K562 (cell line): Measurements from ENCODE around the gene PFN3. TPM values are rescaled to one million over a fixed set of nuclear protein-coding genes. Genes with fewer than 3 reads are reported as not detected.
A peak's percentile ranks its signal among the peaks of the same experiment; 100 is the strongest.

ENCODE experiments used
- DMBX1 ChIP-seq: fragments of 250-450 bp; sonication (Bioruptor Pico); IDR thresholded peaks from 2 replicates; pipeline ENCODE4 v1.8.0; 2022; ENCODE audit warnings: inconsistent platforms, mild to moderate bottlenecking, moderate library complexity, borderline replicate concordance
- HBP1 ChIP-seq: fragments of 450-650 bp; formaldehyde crosslinking; IDR thresholded peaks from 2 replicates; pipeline ENCODE4 v1.4.0; 2022; ENCODE audit warnings: missing genetic modification characterization
- MAFK ChIP-seq: IDR thresholded peaks from 2 replicates; pipeline ENCODE4 v1.6.1; 2011; ENCODE audit warnings: low read length, improper control_type of control experiment
- MTA3 ChIP-seq: fragments of 450-650 bp; formaldehyde crosslinking; IDR thresholded peaks from 2 replicates; pipeline ENCODE4 v1.6.1; 2017; ENCODE audit warnings: mild to moderate bottlenecking, borderline replicate concordance
- NEUROD1 ChIP-seq: fragments of 150-350 bp; IDR thresholded peaks from 2 replicates; pipeline ENCODE4 v1.6.1; 2014; ENCODE audit warnings: borderline replicate concordance, low read length, low read depth; ENCODE audit not compliant: partially characterized antibody
- NR2C2 ChIP-seq, 2 experiments: fragments of 200-800 bp in 1 of 2; sonication (Bioruptor generic) in 1 of 2; sonication (generic) in 1 of 2; formaldehyde crosslinking in 1 of 2; IDR thresholded peaks; 2 replicates each; pipeline versions ENCODE4 v1.6.1 to v1.8.0; 2016 to 2022; ENCODE audit warnings: mild to moderate bottlenecking in 1 of 2, missing compliant biosample characterization in 1 of 2, missing genetic modification characterization in 1 of 2, missing genetic modification reagents in 1 of 2
- PTBP1 ChIP-seq: fragments of 200-400 bp; formaldehyde crosslinking; IDR thresholded peaks from 2 replicates; pipeline ENCODE4 v1.6.1; 2017; ENCODE audit warnings: low read depth, low read length
- RCOR1 ChIP-seq, 2 experiments: IDR thresholded peaks; 2 replicates each; pipeline ENCODE4 v1.6.1; 2012; ENCODE audit warnings: low read depth in 2 of 2, low read length in 2 of 2, borderline replicate concordance in 1 of 2, improper control_type of control experiment in 1 of 2
- SMAD3 ChIP-seq: fragments of 450-650 bp; formaldehyde crosslinking; conservative IDR thresholded peaks from 2 replicates; pipeline ENCODE4 v1.4.0; 2020; ENCODE audit warnings: mild to moderate bottlenecking
- ZNF174 ChIP-seq: fragments of 250-450 bp; sonication (Bioruptor Pico); IDR thresholded peaks from 2 replicates; pipeline ENCODE4 v1.4.0; 2020; ENCODE audit warnings: mild to moderate bottlenecking
- ZNF444 ChIP-seq: fragments of 250-450 bp; sonication (Bioruptor Pico); IDR thresholded peaks from 2 replicates; pipeline ENCODE4 v1.4.0; 2020; ENCODE audit warnings: mild to moderate bottlenecking, moderate library complexity
- ZNF589 ChIP-seq: fragments of 200-800 bp; sonication (Bioruptor generic); IDR thresholded peaks from 2 replicates; pipeline ENCODE4 v1.6.1; 2016; ENCODE audit warnings: low read depth, missing genetic modification characterization, missing compliant biosample characterization
- polyA plus RNA-seq, 8 experiments: library from polyadenylated mRNA; depleted of rRNA in 4 of 8; stranded (reverse) in 5 of 8; unstranded in 3 of 8; fragments of >200 nt; fragmentation: Nextera tagmentation in 2 of 8; fragmentation: Illumina TruSeq in 1 of 8; extraction: Ambion mirVana in 2 of 8; extraction: Trizol in 1 of 8; gene quantifications; 2 replicates each; pipeline versions ENCODE4 v1.2.1 to v1.2.3, GENCODE V29; 2011 to 2014; ENCODE audit warnings: inconsistent platforms in 1 of 8, missing spikeins in 1 of 8
- total RNA-seq, 7 experiments: library from RNA; depleted of rRNA in 6 of 7; stranded (reverse); fragments of >200 nt in 6 of 7; fragmentation: Illumina TruSeq in 2 of 7; extraction: Trizol in 2 of 7; gene quantifications; 2 replicates each; pipeline versions ENCODE4 v1.2.1 to v1.2.3, GENCODE V29; 2011 to 2021; ENCODE audit warnings: low replicate concordance in 1 of 7
- TF ChIP-seq, protein P1 (sequence below), 2 experiments: fragments of 450-650 bp; IDR thresholded peaks; 2 replicates each; pipeline ENCODE4 v1.6.1; 2016; ENCODE audit warnings: mild to moderate bottlenecking in 2 of 2, borderline replicate concordance in 1 of 2, low read depth in 1 of 2, moderate library complexity in 1 of 2
- TF ChIP-seq, protein P2 (sequence below): fragments of 450-650 bp; formaldehyde crosslinking; IDR thresholded peaks from 2 replicates; pipeline ENCODE4 v1.4.0; 2020; ENCODE audit warnings: mild to moderate bottlenecking, mixed read lengths

The PFN3 gene
- total and polyA plus RNA-seq, 9 of the 15 experiments (the other 6 are each of a cell fraction or from before 2014, with no cell fraction given) = not detected

DNA sequence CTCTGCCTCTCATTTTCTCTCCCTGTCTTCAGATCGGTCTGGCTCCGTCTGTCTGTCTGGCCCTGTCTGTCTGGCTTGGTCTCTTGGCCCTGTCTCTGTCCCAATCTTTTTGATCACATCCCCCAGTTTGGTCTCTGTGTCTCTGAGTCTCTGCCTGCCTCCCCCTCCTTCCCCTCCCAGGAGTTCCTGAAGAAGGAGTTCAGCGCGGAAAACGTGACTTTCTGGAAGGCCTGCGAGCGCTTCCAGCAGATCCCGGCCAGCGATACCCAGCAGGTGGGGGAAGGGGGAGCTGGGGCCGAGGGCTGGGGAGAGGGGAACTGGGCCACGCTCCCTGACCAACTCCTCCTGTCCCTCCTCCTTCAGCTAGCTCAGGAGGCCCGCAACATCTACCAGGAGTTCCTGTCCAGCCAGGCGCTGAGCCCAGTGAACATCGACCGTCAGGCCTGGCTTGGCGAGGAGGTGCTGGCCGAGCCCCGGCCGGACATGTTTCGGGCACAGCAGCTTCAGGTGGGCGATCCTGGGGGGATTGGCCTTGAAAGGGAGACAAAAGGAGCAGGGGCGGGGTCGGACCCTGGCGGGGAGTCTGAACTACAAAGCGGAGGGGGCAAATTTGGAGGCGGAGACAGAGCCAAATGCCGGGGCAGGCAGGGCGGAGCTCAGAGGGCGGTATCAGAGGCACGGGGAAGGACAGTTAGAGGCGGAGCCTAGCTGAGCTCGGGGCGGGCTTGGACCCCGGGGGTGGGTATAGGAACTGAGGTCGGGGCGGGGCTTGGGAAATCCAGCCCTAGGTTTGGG is 33.7 kb downstream of the PFN3 start (continued):
- TF ChIP-seq, protein P1, sequence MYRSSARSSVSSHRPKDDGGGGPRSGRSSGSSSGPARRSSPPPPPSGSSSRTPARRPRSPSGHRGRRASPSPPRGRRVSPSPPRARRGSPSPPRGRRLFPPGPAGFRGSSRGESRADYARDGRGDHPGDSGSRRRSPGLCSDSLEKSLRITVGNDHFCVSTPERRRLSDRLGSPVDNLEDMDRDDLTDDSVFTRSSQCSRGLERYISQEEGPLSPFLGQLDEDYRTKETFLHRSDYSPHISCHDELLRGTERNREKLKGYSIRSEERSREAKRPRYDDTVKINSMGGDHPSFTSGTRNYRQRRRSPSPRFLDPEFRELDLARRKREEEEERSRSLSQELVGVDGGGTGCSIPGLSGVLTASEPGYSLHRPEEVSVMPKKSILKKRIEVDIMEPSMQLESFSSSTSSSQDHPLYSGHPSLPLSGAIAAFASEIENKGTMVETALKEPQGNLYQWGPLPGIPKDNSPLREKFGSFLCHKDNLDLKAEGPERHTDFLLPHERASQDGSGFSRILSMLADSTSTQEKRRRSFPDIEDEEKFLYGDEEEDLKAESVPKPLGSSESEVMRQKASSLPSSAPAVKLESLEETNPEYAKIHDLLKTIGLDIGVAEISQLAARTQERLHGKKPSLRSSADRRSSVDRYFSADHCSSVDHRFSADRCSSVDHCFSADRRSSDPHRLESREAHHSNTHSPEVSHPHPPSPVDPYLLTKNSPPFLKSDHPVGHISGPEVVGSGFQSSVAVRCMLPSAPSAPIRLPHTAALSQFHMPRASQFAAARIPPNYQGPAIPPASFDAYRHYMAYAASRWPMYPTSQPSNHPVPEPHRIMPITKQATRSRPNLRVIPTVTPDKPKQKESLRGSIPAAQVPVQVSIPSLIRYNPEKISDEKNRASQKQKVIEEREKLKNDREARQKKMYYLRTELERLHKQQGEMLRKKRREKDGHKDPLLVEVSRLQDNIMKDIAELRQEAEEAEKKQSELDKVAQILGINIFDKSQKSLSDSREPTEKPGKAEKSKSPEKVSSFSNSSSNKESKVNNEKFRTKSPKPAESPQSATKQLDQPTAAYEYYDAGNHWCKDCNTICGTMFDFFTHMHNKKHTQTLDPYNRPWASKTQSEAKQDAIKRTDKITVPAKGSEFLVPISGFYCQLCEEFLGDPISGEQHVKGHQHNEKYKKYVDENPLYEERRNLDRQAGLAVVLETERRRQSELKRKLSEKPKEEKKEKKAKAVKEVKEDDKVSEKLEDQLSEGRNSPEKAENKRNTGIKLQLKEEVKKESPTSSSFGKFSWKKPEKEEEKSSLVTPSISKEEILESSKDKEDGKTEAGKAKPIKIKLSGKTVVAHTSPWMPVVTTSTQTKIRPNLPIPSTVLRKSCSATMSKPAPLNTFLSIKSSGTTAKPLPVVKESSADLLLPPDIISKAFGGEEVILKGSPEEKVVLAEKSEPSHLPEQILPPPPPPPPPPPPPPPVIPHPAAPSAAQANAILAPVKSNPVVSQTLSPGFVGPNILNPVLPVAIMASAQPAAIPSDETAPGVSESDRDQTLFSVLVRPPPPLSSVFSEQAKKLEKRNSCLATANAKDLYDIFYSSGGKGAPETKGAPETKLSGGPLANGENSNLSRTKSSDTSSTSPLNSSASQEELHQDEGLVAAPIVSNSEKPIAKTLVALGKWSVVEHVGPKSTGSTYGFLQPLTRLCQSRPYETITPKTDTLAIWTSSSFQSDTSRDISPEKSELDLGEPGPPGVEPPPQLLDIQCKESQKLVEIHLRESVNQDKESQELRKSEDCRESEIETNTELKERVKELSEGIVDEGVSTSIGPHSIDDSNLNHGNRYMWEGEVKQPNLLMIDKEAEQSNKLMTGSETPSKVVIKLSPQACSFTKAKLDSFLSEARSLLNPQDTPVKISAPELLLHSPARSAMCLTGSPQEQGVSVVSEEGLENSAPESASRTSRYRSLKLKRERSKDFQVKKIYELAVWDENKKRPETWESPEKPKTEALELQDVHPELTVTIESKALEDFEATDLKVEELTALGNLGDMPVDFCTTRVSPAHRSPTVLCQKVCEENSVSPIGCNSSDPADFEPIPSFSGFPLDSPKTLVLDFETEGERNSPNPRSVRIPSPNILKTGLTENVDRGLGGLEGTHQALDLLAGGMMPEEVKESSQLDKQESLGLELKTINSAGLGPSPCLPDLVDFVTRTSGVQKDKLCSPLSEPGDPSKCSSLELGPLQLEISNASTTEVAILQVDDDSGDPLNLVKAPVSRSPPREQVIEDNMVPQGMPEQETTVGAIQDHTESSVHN (IDR thresholded peaks at IDR 0.05; ENCODE audit: borderline replicate concordance in 1 of 2, low read depth in 1 of 2) = peak in 1 of 2 experiments; percentile 27; a peak in 1 of 4 replicates
- no peak for TF ChIP-seq PTBP1
- TF ChIP-seq ZNF174 (CRISPR knock-in tag) = no peak
- TF ChIP-seq ZNF589 (CRISPR knock-in tag) = peak; percentile 15; the same call in 1 of the 2 replicates
- TF ChIP-seq NR2C2 (CRISPR knock-in tag; IDR thresholded peaks at IDR 0.05) = 0 out of 2 replicates have a peak, but pooled peaks have one; percentile 37
- TF ChIP-seq NR2C2 (tag; IDR thresholded peaks at IDR 0.05) = peak; percentile 56
- TF ChIP-seq, protein P2, sequence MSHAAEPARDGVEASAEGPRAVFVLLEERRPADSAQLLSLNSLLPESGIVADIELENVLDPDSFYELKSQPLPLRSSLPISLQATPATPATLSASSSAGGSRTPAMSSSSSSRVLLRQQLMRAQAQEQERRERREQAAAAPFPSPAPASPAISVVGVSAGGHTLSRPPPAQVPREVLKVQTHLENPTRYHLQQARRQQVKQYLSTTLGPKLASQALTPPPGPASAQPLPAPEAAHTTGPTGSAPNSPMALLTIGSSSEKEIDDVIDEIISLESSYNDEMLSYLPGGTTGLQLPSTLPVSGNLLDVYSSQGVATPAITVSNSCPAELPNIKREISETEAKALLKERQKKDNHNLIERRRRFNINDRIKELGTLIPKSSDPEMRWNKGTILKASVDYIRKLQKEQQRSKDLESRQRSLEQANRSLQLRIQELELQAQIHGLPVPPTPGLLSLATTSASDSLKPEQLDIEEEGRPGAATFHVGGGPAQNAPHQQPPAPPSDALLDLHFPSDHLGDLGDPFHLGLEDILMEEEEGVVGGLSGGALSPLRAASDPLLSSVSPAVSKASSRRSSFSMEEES = no peak
- TF ChIP-seq NEUROD1 = peak; percentile 18
- TF ChIP-seq HBP1 (CRISPR knock-in tag) = peak; percentile 31; the same call in 1 of the 2 replicates
- TF ChIP-seq RCOR1 (IDR thresholded peaks at IDR 0.05; ENCODE audit: borderline replicate concordance in 1 of 2, low read depth in 2 of 2, low read length in 2 of 2) = peak in 1 of 2 experiments; percentile 75; a peak in 2 of 4 replicates
- no peak for TF ChIP-seq SMAD3 (CRISPR knock-in tag)
- TF ChIP-seq ZNF444 = no peak
- TF ChIP-seq MAFK = peak; percentile 11; the same call in 1 of the 2 replicates
- no peak for TF ChIP-seq MTA3
- TF ChIP-seq DMBX1 (CRISPR knock-in tag) = no peak
